NCI-H128 (cell line): ENCODE results near the gene ITPR2.

Experiments
- DNase-seq: peaks from one replicate; lab custom pipeline; 2025; ENCODE audit not compliant: unreplicated experiment; lab: John Stamatoyannopoulos, UW

Gene ITPR2

DNA sequence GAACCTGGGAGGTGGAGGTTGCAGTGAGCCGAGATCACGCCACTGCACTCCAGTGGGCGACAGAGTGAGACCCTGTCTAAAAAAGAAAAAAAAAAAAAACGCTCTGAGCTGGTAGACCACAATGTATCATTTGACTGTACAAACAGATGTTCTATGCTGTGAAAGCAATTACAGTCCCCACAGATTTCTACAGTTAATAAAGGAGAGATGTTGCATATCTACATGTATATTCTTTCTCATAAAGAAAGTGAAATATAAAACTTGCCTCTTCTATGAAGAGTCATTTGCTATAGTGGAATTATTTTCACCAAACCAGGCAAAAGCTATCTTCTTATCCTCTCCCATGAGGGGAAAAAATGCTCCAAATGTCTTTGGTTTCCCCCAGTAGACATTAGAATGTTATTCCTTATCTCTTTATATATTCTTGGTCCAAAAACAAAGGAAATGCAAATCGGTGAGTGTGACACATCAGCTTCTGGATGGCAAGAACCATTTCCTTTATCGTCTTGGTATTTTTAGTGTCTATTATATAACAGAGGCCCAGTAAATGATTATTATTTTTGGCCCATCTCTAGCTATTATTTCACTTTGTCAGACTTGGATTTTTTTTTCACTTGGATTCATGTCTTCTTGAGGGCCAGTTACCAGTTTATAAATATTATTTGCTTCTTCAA lies 407.3 kb downstream of the ITPR2 start:
- no peak for DNase-seq

DNA sequence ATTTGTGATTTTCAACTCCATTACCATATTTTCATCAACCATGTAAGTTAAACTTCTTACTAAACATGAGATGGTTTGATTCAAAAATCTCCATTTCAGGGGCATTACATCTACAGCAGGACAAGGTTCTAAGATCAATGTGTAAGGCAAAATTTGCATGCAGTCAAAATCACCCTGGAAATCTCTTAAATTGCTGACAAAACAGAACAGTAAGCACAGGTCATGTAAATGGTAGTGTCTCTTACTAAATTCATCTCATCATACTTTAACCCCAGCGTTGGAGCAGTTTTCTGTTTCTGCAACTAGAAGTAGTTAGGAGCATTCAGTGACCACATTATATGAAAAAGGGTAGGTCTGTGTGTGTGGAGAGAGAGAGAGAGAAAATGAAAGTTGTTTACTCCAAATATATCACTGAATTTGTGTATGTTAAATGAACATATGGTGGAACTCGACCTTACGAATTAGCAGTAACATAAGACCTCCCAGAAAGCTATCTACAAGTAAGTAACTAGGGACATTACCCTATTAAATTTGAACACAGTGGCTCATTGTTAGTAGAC lies 410.1 kb downstream of the ITPR2 start:
- no peak for DNase-seq

DNA sequence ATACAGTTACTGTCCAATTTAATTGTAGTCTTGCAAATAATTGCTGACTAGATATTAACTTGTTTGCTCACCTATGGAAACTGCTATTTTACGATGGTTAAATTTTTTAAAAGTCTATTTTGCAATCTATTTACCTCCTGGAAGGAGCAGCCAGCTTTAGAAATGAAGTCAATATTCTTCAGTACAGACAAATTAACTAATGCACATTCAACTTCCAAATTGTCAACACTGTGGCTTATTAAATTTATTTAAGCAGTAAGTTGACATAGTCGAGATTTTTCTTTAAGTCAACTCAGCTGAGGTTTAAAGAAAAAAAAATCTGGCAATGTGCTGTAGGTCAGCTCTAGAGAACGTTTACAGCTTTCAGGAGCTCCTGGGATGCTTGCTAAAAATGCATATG lies 416.4 kb downstream of the ITPR2 start:
- no peak for DNase-seq

DNA sequence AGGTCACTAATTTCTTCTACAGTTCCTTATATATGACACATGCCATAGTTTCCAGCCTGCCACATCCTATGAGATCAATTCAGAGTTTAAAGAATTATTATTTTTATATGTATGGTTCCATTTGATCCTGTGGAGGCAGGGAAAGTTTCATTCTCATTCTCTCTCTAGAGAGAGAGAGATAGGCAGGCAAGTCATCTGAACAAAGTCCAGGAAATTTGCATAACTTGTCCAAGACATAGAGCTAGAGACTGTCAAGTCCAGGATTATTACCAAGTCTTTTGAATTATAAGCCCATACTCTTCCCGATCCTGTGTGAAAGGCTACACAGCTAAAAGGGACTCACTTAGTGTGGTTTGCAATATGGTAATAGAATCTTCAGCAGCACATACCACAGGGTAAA lies 422.3 kb downstream of the ITPR2 start:
- no peak for DNase-seq

DNA sequence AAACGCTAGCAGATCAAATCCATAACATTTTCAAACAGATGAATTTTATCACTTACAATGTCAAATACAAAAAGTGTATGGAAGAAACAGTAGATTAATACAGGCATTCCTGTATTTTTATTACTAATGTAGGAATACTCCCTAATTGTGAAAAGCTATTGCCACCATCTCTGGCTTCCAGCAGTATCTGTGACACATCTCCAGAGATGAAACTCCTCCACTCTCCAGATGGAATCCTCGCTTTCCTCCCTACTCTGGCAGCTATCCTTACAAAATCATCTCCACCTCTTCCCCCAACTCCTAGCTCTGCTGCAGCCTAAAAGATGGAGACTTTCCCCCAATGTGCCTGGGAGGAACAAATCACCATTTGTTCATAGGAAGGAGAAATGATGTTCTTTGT lies 426.2 kb downstream of the ITPR2 start:
- DNase-seq = no peak

DNA sequence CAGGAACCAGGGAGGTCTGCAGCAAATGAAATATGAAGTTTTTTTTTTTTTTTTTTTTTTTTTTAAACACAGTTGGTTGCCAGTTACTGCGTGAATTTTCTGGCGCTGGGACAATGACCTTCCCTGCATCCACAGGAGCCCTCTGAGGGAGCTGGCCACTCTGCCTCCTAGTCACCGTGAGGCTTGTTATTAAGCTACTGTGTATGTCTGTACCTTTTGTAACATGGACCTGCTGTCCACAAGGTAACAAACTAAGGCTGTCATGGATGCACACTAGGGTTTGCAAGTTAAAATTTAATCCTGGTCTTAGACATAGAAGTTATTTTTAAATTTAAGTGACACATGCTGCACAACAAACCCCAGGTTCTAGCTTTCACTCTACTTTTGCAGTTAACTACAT lies 426.6 kb downstream of the ITPR2 start:
- DNase-seq = no peak

DNA sequence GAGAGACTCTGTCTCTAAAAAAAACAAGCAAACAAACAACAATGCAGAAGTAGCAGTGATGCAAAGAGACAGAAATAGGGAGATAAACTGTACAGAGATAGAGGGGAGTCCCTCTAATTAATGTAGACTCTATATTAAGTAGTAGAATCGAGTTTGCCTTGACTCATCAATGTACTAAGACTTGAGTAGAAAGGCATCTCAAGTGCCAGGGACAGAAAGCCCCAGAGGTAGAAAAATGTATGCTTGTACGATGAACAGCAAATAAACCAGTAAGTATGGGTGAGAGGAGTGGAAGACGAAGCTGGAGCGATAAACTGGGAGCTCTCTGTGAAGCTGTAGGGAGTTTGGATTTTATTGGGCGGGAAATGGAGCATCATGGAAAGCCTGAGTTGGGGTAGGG lies 429.4 kb downstream of the ITPR2 start:
- DNase-seq = no peak

DNA sequence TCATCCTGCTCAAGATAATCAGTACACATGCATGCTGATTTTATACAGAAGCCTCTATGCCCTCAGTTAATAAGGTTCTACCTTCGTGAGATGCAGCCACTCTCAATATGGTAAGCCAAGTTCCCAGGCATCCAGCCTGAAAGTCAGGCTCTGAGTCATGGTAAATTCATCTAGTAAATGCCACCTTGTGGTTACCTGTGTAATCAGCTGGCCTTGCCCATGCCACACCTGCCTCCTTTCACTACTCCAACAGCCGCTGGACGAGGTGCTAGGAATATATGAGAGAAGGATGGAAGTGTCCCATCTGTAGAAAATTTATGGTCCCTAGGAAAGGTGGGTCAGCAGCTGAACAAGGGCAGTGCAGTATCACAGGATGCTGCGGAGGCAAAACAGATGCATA lies 430.3 kb downstream of the ITPR2 start:
- no peak for DNase-seq

DNA sequence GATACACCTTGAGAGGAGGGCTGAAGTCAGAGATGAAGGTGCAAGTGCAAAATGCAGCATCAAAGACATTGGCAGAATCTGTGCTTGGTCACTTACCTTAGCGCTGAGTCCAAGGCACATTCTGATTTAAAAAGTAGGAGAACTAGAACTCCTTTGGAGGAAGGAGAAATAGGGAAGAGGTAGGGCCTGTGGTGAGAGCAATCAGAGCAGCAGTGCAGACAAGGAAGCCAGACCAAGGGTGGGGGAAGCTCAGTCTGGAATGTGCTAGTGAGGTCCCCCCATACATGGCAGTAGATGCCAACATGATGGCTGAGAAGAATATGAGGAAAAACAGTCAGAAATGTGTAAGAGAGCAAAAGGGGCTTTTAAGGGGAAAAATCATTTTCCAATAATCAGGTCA lies 431.1 kb downstream of the ITPR2 start:
- DNase-seq = no peak

DNA sequence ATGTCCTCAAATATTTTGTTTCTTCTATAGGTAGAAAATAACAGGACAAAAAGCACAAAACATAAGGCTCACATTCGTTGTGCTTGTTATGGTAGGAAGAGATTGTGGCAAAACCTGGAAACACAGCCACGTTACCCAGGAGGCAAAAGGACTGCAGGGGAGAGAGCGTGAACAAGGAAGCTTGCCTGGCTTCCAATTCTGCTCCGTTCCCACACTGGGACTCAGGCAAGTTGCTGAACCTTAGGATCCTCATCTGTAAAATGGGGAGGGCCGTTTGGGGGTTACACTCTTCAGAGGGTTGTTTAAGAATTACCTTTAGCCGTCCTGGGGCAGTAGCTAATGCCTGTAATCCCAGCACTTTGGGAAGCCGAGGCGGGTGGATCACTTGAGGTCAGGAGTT lies 432.4 kb downstream of the ITPR2 start:
- no peak for DNase-seq

DNA sequence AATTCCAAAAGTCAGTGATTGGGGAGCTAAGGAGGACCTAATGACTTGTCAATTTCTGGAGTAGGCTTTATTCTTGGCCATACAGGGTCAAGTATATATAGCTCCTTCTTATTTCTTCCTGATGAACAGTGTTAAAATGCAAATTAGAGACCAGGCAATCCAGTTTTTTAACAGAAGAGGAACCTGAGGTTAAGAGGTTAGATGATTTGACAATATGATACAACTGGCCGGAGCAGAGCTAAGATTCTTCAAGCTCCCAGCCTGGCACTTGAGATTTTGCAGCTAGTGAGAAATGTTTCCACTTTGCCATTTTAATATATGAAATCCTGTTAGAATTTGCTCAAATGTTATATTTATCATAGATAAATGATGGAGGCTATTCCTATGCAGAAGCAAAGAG lies 433.6 kb downstream of the ITPR2 start:
- DNase-seq = no peak

DNA sequence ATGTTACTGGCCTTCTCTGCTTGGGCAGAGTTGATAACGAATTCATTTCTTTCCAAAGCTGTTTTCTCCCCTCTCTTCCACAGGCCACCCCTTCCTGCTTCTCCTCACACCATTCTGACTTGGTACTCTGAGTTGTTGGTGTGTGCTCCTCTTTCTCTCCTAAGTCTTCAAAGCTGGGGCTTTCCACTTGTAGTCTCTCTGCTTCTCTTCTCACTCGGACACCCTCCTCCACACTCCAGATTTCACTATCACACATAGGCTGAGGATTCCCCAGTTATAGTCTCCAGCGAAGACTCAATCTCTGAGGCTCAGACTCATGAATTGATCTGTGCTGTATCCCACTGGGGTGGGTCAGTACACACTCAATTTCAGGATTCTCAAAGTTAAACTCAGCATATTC lies 436.6 kb downstream of the ITPR2 start:
- DNase-seq = no peak

DNA sequence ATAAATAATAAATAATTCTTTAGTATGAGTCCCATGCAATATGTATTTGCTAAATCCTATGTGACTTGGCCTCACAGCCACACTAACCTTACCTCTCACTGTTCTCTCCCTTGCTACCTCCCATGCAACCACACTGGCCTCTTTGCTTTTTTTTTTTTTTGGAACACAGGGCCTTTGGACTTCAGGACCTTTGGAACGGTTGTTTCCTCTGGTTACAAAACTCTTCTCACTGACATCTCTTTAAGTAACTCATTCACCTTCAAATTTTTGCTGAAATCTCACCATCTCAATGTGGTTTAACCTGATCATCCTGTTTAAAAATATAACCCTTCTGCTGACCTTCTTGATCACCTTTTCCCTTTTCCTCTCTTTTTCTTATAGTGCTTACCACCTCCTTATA lies 443.7 kb downstream of the ITPR2 start:
- no peak for DNase-seq

DNA sequence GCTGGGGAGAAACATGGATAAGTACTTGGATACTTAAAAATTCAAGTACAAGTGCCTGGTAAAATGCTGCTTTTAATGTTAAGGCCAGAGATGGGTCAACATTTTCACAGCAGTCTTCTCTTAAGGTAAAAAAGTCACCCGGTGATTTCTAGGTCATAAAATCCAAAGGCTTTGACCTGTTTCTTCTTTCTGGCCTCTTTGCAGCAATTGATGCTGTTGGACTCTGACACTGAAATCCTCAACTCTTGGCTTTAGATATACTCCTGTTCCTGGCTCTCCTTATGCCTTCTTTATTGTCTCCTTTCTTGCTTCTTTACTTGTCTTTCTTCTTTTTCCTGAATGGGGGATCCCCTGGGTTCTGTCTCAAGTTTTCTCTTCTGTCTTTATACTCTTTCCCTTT lies 448.5 kb downstream of the ITPR2 start:
- no peak for DNase-seq

DNA sequence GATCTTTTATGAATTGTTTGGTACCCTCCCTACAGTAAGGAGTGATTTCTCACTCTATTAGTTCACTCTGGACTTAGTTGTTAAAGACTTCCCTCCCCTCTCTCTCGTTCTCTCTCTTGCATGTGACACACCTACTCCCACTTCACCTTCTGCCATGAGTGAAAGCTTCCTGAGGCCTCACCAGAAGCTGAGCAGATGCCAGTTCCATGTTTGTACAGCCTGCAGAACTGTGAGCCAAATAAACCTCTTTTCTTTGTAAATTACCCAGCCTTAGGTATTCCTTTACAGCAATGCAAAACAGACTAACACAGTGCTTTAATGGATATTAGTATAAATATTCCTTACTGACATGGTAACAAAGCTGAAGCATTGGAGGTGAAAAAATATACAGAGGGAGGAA lies 450.0 kb downstream of the ITPR2 start:
- DNase-seq = no peak

DNA sequence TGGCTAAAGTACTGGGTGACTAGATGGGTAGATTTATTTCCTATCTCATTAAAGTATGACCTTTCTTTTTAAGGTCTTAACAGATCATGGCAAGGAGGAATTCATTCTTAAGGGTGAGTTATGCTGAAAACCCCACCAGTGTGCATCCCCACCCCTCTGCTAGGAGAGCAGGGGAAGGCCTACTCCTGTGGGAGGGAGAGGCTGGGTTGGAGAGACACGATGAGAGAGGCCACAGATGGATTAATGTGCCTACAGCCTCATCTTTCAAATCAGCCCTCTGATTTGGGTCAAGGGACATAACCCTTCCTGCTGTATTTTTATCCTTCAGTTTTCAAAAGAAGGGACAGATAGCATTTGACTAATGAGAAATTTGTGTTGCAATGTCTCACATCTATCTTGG lies 452.1 kb downstream of the ITPR2 start:
- no peak for DNase-seq

DNA sequence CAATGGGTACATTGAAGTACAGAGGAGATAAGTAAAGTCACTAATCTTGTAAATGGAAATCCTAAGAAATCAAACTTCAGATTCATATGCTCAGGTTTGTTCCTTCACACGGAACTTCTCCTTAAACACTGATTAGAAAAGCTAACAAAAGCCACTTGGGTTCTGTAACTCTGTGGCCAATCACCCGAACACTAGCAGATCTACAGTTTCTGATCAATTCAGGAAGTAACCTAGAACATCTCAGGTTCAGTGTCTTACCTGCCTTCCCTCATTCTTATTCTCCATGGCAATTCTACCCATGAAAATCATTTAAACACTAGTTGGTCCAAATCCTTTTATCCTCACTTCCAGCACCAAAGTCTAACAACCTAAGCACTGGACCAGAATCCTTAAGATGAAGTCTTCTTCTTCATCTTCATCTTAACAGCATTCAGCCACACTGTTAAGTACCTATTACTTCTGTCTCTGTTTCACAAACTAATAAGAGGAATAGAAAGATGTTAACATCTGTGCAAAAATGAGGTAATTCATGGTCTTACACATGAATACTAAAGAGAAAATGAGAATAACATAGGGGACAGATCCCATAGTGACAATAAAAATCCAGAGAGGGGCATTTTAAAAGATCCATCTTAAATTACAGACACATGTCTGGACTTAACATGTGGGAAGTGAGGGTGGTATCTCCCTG lies 453.1 kb downstream of the ITPR2 start:
- no peak for DNase-seq

DNA sequence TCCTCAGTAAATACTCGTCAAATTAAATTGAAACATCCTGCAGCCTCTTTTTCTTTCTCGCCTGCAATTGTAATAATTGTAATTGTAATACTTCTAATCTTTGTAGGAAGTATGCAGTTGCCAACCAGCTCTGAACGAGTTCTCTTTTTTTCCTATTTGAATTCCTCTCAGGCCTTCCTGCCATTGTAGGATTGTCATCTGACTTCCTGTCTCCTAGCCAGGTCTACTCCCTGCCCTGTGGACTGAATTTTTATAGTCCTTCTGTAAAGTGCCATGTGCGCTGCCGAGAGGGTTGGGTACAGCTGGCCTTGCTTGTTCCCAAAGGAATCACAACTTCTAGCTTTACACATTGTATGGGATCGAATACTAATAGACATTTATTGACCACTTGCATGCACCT lies 454.3 kb downstream of the ITPR2 start:
- DNase-seq = no peak

DNA sequence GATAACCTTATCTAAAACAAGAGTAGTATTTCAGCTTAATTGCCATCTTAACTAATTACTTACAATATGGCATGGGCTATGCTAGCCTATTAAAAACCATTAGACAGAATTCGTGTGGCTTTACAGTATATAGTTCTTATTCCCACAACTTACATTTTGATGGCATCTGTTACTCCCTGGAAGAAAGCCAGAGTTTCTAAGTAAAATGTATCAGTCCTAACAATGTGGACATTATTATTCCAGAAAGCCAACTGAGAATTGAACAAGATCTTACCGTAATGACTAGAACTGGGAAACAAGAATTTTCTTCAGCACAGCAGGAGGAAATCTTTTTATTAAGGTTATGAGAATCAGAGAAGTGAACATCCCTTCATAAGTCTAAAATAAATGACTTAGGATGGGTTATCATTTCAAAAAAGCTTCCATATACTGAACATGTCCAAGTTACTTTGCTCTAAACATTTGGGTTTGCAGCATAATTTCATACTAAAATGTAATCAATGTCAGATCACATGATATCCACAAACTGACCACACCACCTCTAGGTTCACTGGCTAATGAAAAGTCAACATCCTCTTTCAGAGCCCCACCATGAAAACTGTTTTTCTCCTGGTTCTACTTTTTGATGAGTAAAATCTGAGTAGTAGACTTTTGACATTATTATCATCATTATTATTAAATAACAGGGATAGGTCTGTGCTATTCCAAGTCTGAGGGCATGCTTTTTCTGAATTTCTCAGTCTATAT lies 457.9 kb downstream of the ITPR2 start:
- DNase-seq = no peak

DNA sequence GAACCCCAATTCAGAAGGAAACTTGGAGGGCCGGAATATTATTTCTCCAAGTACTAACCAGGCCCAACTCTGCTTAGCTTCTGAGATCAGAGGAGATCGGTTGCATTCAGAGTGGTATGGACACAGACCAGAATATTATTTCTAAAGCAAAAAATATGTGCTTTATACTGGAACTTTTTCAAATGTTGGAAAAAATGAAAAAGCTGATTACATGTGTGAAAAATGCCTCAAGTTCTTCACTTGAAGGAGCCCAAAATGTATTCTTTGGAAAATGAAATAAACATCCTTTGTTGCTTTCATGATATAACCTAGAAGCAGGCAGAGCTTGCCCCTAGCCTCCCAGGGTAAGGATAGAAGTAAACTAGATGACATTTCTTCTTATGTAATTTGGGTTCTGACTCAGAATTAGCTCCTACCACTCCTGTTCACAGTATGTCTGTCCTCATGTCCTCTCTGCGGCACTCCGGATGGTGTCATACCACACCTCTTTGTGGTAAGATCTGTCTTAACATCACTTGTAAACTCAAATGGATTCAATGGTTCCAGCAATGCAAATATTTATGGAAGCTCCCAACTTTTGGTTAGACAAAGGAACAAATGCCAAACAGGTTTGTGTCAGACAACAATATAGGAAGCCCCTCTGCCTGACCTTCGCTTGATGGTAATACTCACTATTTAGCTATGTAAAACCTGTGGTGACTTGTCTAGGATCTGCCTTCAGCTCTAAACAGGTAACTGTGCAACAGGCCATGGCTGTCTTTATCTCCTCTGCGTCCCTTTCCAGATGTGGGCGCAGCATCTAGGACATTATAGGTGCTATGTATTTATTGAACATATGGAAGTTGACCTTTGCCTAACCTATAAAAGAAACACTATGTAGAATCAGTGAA lies 459.1 kb downstream of the ITPR2 start:
- DNase-seq = no peak

DNA sequence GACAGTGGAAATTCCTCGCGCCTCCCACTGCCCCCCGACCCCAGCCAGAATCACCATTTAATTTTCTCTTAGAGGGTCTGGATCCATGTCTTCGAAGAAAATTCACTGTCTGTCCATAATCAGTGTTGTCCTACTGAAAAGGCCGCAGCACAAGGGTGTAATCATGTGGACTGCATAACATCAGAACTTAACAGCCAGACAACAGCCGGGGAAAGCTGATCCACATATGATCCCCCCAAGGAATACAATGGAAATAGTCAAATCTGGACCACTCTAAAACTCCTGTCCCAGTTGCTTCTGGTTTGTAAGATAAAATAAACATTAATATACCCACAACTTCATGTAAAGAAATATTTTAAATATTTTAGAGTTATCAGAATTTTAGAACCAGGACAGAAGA lies 460.1 kb downstream of the ITPR2 start:
- DNase-seq = no peak
